ENCODE measurements around the gene HMGCS2.
A peak's percentile ranks its signal among the peaks of the same experiment; 100 is the strongest.

Gene HMGCS2

GRCh38 chr1:119712342-119713038 lies 56.2 kb downstream of the HMGCS2 start (continued):
- peak; percentile 87 for TF ChIP-seq HIC1 (tag by site-specific recombination; IDR thresholded peaks at IDR 0.05)
- no peak for TF ChIP-seq ZNF664 (tag by site-specific recombination; IDR thresholded peaks at IDR 0.05)
- no peak for TF ChIP-seq TRIM28 (IDR thresholded peaks at IDR 0.05; ENCODE audit: borderline replicate concordance, low read length)
- peak; percentile 58; the same call in 1 of the 2 replicates for TF ChIP-seq ZFP69B (tag by site-specific recombination; IDR thresholded peaks at IDR 0.05)
- TF ChIP-seq ZNF488 (tag by site-specific recombination; IDR thresholded peaks at IDR 0.05) = no peak
- TF ChIP-seq GLIS1 (tag by site-specific recombination; IDR thresholded peaks at IDR 0.05) = peak; percentile 40; the same call in 1 of the 2 replicates
- no peak for TF ChIP-seq ZNF114 (tag by site-specific recombination; IDR thresholded peaks at IDR 0.05)
- no peak for TF ChIP-seq ZBTB49 (tag by site-specific recombination; IDR thresholded peaks at IDR 0.05; ENCODE audit: low read depth)
- TF ChIP-seq INSM2 (tag by site-specific recombination; IDR thresholded peaks at IDR 0.05) = no peak
- no peak for TF ChIP-seq ZNF747 (tag by site-specific recombination; IDR thresholded peaks at IDR 0.05)
- TF ChIP-seq ZNF391 (tag by site-specific recombination; IDR thresholded peaks at IDR 0.05; ENCODE audit: borderline replicate concordance, low read depth) = no peak
- TF ChIP-seq ZNF549 (tag by site-specific recombination; IDR thresholded peaks at IDR 0.05) = no peak
- TF ChIP-seq ZNF624 (tag by site-specific recombination; IDR thresholded peaks at IDR 0.05) = no peak
- no peak for TF ChIP-seq ZNF639 (tag by site-specific recombination; IDR thresholded peaks at IDR 0.05)
- no peak for TF ChIP-seq GLI2 (tag by site-specific recombination; IDR thresholded peaks at IDR 0.05; ENCODE audit: borderline replicate concordance, low read depth)
- TF ChIP-seq ZBTB20 (tag by site-specific recombination; IDR thresholded peaks at IDR 0.05) = peak; percentile 41; the same call in 1 of the 2 replicates
- TF ChIP-seq ZNF792 (tag by site-specific recombination; IDR thresholded peaks at IDR 0.05) = no peak
- TF ChIP-seq ZNF335 (tag by site-specific recombination; conservative IDR thresholded peaks at IDR 0.05) = no peak
- no peak for TF ChIP-seq PRDM6 (tag by site-specific recombination; IDR thresholded peaks at IDR 0.05)
- TF ChIP-seq OSR2 (tag by site-specific recombination; IDR thresholded peaks at IDR 0.05) = no peak
- no peak for TF ChIP-seq ZNF394 (tag by site-specific recombination; IDR thresholded peaks at IDR 0.05; ENCODE audit: borderline replicate concordance)
- no peak for TF ChIP-seq ZNF776 (tag by site-specific recombination; IDR thresholded peaks at IDR 0.05; ENCODE audit: borderline replicate concordance)
- 0 out of 2 replicates have a peak, but pooled peaks have one; percentile 8 for TF ChIP-seq ZNF2 (tag by site-specific recombination; IDR thresholded peaks at IDR 0.05)
- TF ChIP-seq ZNF600 (tag by site-specific recombination; IDR thresholded peaks at IDR 0.05) = peak; percentile 80
- no peak for TF ChIP-seq ZNF239 (tag by site-specific recombination; IDR thresholded peaks at IDR 0.05)
- TF ChIP-seq CTCF (tag by site-specific recombination; IDR thresholded peaks at IDR 0.05) = no peak
- peak; percentile 44; the same call in 1 of the 2 replicates for TF ChIP-seq KLF10 (tag by site-specific recombination; IDR thresholded peaks at IDR 0.05)
